ENCODE measurements around the gene ADAMTS6.
"Not testable (repeated sequence)": the region's sequence is repeated elsewhere in the genome, so short reads cannot be mapped to it uniquely, and the experiment has no call there.

The ADAMTS6 gene

DNA sequence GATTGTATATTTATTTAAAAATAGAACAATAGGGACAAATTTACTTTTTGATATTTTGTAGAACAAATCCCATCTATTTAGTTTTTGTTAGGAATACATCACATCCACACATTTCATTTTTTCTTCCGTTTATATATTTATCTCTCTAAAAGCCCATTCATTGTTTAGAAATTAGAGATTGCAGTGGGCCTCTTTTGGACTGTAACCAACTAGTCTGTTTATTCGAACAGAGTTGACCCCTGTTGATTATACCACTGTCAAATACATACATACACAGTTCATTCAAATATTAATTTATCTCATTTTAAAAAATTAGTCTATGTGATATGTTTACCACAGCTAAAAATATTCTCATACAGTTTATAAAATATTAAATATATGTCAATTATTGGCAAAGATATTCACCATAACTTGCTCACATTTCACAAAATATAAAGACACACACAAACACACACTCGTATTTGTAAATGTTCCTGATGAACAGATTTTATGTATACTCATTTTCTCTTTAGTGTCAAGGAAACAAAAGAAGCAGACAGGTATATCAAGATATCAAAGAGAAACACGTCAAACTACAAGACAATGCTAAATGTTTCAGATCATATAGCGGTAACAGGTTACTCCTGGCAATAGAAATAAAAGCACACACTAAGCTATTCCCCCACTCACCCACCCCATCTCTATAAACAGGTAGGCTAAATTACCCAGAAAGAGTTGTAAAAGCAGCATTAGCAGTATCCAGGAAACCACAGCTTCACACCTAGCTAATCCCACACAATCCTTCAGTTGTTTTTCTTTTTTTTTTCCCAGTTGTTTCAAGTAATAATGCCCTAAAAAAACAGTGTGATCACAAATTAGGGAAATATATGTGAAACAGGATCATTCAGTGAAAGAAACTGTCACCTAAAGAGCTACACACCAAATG, 283.9 kb downstream of the ADAMTS6 start:
- no peak for DNase-seq (ENCODE audit: low spot score)

DNA sequence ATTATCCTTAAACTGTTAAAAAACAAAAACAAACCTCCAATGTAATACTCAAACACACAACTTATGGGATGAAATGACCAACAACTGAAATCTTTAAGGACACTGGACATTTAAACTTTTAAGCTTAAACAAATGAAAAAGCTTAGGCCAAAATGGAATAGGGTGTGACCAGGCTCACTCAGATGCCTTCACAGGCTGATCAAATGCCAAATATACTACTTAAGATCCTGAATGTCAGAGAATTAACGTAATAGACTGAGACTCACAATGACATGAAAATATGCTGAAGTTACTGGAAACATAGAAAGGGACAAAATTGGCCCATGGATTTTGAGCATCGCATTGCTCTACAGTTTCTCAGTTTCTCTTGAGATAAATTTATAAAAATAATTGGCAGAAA, 286.8 kb downstream of the ADAMTS6 start:
- DNase-seq (ENCODE audit: low spot score): no peak

DNA sequence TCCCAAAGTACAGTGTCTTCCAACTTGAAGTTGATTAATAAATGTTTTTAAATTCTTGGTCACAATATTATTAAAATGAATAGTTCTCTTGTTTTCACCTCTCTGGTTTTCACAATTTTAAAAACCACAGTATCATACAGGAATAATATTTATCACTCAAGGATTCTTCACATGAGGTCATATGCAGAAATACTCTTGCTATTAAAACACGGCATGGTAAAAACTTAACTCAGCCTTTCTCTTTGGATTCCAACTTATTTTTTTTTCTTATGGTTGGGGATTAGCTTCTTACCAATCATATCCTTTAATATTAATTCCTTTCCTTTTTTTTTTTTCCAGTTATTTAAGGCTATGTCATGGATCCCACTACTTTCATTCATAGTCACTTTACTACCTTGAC, 289.4 kb downstream of the ADAMTS6 start:
- no peak for DNase-seq (ENCODE audit: low spot score)

DNA sequence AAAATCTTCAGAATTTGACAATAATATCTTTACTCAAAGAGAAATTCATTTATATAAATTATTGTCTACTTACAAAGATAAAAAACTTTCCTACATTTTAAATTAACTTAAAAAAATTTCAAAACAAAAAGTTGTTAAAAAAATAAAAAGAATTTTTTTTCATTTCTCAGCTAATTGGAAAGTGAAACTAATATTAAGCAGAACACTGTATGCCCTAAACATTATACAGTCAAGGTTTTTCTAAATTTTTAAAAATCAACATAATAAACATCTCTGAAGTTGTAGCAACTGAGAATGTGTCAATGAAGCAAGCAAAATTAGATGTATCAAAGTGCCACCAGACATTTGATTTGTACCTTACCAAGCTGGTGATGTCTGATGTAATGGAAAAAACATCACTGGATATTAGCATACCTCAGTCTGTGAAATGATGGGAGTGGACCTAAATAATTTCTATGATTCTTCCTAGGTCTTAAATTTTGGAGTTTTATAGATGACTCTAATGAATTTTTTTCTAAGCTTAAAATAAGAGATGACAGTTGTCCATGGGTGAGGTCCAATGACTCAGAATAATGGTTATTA, 290.1 kb downstream of the ADAMTS6 start:
- no peak for DNase-seq (ENCODE audit: low spot score)

DNA sequence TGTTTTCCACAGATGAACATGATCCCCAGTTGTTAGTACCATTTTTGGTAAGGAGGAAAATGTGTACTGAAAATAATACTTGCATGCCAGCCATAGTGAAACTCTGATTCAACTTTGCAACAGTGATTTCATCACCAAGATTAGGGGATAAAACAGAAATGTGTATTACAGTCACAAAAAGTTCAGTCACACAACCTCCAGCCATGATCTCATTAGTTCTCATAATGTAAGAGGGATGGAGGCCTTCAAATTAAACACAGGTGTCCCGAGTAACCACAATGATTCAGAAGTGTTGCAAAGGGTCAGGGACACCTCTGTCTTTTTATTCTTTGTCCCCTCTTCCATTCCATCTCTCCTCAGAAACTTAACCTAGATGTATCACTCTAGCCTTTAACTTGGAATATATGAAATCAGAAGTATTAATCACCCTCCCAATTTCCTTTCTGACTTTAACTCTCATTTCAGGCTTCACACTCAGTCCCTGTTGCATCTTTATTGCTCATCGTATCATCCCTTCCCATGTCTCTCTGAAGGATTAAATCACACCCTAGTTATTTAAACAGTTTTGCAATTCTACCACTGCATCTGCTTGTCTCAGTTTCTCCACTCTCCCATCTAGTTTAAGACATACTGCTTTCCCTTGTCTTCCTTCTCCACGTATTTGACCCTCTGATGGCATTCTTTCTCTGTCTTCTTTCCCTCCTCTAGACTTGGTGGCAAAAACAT, 291.2 kb downstream of the ADAMTS6 start:
- no peak for DNase-seq (ENCODE audit: low spot score)

DNA sequence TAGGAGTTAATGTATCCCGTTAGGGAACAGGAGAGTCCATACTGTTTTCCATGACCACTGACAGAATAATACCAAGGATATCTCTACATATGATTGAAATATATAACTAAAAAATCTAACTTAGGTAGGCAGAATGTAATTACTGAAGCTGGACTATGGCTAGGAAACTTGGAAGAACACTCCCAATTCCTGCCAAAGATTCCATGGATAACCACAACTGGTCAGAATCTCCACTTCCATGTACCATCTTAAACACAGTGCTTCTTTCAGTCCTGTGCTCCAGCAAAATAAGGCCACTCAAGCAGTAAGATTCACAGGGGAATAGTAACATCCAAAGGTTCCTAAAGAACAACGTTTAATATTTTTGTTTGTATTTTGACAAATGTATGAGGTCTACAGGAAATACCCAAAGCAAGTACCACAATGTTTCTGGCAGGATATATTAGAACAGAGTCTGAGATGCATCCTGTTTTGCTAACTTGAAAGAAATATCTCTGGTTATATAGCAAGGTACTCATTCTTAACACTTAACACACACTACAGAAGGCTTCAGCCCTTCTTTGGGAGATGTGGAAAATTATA, 295.0 kb downstream of the ADAMTS6 start:
- DNase-seq (ENCODE audit: low spot score): no peak

DNA sequence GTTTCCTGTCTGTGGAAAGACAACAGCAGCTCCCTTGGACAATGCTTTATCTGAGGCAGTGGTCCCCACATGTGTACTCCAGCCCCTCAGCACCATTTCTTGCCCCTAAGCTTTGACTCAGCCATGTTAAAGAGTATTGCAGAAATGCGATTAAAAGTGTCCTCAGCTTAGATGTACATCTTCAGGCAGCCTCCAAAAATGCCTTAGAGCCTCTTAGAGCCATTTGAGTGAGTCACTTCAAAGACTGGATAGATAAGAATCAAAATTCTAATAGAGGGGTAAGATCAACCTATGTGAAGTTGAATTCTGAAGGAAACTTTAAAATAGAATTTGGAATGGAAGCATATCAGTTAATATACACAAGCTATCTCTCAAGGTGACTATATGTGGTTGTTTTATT, 296.3 kb downstream of the ADAMTS6 start:
- no peak for DNase-seq (ENCODE audit: low spot score)

DNA sequence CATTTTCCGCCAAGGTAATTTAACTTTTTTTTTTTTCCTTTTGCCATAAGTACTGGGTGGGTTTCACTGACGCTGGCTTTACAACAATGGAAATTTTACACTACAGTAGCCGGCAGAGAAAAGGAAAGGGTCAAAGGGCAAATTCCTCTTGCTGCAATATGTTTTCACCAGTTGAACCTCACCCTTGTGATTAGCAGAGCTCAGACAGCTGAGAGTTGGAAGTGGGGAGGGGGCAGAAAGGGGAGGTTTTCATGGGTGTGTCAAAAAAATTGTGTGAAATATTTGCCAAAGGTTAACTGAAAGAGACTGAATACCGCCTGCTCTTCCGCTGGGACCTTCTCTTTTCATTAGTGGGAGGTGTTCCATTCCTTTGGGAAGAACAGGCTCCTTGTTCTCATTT, 296.9 kb downstream of the ADAMTS6 start:
- DNase-seq (ENCODE audit: low spot score): peak; percentile 25

DNA sequence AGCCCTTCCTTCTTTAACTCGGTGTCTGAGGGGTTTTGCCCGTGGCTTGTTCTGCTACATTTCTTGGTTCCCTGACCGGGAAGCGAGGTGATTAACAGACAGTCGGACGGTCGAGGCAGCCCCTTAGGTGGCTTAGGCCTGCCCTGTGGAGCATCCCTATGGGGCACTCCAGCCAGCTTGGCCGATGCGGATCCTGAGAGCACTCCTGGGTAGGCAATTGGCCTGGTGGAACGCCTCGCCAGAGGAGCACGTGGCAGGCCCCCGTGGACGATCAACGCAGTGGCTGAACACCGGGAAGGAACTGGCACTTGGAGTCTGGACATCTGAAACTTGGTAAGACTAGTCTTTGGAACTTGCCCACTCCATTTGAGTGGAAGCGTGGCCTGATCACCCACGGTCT, 307.5 kb downstream of the ADAMTS6 start:
- DNase-seq (ENCODE audit: low spot score): not testable (repeated sequence)

DNA sequence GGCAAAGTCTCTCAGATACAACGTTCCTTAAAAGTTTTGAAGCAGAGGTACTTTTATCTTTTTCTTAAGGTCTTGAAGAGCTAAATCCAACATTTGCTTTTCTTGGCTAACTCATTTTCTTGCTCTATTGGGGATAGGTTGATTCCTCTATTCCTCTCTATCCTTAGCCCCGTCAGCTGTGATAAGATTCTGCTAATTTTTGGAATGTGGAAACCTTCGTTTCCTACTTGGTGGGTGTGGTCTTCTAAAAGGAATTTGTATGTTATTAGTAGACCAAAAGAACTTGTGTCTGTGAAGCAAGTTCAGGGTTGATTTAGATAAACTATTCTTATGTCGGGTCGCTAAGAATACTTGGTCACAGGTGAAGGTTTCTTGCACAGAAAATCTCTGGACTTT, 308.6 kb downstream of the ADAMTS6 start:
- DNase-seq (ENCODE audit: low spot score): no peak

DNA sequence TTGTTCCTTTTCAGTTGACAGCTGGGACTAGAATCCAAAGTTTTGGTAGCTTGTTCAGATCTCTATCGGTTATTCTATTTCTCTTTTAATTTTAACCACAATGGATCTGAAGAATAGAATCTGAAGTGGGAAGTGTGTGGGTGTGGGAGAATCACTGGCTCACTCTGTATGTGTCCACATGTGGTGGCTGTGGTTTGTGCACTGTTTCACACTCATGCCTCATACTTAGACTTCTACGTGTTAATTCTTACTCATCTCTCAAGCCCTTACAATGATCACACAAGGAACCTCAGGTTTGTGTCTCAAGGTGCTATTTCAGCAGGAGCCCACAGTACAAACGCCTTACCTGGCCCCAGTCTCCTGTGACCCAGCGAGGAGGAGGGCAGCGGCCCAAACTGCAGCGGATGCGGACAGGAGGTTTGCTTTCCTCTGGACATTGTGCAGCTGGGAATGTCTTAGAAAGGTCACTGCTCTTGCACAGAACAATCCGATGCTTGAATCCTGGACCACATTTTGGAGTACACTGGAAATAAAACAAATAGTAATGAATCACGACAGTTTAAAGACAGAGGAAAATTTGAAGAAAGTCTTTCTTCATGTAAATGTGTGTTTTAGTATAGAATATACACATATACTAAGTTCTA, 309.1 kb downstream of the ADAMTS6 start:
- DNase-seq (ENCODE audit: low spot score): no peak

DNA sequence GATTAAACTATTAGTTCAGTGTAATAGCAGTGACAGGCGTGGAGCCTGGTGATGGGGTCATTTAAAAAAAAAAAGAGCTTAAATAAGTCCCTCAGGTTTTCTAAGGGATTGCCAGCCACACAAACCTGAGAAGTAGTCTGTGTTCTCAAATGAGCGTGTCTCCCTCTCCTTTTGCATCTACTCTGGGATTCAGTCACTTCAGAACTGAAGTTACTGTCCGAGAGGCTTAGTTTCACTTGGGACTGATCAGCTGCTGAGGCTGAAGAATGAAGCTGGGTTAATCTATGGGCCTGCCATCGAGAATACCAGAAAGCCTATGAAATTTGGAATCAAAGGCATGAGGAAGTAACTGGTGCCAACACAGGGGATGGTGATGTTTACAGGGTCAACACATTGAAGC, 310.1 kb downstream of the ADAMTS6 start:
- no peak for DNase-seq (ENCODE audit: low spot score)

DNA sequence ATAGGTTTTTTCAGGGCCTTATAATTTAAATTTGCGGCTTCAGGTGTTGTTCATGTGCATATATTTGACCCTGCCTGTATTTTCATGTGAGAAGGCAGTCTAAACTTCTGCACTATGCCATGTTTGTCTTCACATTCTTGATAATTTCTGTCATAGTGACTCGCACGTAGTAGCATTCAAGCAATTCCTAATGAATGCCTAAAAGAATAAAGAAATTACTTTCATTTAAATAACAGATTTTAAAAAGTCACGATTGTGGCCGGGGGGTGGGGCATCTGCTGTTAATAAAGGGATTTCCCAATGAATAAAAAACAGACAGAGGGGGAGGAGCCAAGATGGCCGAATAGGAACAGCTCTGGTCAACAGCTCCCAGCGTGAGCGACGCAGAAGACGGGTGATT, 318.0 kb downstream of the ADAMTS6 start:
- no peak for DNase-seq (ENCODE audit: low spot score)

DNA sequence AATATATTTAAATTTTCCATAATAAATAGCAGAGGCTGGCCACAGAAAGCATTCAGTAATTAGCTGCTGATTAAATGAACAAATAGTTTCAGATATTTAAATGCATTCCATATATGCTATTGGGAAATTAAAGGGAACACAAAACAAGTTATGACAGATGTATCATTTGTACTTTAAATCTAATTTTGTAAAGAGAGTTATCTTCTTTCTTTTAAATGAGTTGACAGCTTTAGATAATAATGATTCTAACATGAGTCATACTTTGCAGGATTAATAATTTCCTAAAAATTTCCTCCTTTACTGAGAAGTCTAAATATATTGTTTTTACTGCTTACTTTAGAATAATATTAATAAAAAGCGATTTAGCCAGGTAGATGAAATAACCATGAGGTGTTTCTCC, 320.1 kb downstream of the ADAMTS6 start:
- no peak for DNase-seq (ENCODE audit: low spot score)

DNA sequence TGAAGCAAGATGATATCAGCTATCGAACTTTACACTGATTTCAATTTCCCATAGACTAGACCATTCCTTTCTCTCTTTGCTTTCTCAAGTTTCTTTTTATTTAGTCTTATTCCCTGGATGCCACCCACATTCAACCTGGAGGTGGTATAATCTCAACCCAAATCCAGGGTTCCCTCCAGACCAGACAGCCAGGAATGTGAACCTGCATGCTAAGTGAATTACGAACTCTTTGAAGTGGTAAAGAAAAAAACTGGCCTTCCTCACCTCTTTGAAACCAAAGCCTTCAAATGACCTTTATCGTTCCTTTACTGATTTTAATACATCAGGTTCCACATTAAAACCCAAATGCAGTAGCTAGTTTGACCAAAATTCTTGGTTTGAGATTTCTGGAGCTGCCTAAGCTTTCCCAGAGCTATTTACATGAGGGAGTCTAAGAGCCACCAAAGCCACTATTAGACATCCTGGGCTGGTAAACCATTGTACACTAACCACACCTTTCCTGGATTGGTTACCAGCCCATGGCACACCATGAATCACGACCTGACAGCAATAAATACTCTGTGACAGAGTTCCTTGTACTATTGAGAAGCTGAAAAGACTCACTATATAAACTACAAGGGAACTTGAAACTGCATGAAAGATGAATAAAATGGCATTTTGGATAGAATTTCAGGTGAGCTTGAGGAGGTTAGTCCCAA, 323.7 kb downstream of the ADAMTS6 start:
- DNase-seq (ENCODE audit: low spot score): no peak

DNA sequence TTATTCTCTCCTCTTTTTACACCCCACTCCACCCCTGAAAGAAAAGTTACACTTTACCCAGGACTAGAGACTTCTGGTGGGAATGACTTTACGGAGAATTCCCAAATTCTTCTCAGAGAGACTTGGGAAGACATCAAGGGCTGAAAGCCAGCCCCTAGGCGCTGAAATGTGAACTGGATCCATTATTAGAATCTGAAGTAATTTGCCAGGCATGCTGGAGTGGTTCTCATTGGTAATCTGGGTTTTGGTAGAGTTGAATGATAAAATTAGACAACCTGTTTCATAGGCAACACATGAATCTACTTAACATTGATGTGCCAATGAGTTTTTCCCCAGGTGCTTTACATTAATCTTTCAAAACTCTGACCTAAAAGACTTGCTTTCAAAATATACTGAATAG, 324.8 kb downstream of the ADAMTS6 start:
- DNase-seq (ENCODE audit: low spot score): no peak

DNA sequence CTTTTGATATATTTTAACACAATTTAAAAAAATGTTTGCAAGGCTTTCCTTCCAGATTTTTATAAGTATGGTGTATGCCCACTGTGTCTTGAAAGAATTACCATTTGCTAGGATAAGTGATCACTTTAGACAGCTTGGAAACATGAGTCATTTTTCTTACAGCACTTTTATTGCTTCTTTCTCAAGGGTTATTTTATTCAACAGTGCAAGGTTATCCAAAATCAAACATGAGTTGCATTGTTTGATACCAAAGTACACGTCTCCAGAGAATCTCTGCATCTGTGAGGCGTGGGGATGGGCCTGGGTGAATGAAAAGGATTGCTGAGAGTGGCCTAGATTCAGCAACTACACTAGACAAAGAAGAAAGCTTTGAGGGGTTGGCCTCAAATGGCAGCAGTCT, 329.6 kb downstream of the ADAMTS6 start:
- DNase-seq (ENCODE audit: low spot score): no peak

DNA sequence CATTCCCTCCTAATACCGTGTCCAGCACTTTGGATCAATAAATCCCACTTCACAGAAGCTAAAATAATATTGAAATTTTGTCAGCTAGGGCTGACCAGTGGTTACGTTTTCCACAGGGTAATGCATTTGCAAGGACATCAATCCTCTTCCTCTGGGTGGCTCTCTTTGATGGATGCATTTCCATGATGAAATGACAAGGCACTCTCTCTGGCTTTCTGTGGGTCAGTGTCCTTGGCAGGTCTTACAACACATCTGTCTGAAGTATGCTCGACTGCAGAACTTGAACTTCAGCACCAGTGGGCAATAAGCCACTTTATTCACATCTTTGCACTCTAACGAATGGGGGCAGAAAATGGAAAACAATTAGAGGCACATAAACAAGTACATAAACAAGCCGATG, 330.1 kb downstream of the ADAMTS6 start:
- no peak for DNase-seq (ENCODE audit: low spot score)

DNA sequence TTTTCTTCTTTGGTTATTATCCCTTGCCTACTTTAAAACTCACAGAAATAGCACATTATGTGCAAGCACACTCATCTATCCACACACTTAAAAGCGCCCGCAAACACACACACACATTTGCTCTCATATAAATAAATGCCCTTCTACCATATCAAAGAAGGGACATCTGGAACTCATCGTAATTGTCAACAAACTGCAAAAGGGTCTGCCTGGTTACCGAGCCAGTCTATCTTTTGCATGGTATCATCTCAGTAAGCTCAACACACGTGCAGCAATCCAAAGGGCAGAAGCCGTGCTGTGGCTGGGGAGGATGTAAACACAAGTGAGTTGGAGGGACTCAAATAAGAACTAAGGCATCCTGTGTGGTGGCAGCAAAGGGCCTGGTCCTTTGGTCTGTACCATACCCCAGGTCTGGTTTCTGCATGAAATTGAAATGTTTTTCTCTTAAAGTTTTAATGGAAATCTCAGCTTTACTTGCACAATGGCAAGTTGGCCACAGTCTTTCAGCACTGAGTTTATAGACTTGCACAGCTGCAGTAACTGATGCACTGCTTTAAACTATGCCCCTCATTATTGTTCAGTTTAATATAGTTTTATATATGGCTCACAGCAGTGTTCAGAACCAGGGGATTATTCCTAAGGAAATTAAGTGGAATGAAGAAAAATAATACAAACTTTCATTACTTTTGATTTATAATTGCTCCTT, 331.0 kb downstream of the ADAMTS6 start:
- no peak for DNase-seq (ENCODE audit: low spot score)

DNA sequence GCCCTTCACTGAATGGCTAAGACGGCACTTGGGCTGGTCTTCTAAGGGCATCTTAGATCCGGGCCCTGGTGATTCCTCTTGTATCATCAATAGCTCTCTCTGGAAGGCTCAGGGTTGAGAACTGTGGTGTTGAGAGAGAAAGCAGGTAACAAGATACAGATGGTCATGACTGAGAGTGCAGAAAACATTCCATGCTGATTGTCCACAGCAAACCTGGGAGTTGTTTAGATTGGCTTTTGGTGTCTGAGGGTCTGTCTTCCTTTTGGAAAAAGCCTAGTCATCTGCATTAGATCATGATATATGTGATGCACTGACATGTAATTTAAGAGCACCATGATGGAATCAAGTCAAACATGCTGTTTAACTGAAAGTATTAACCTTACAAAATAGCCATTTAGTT, 331.9 kb downstream of the ADAMTS6 start:
- DNase-seq (ENCODE audit: low spot score): no peak
